BJ (cell line): Measurements from ENCODE around the gene MID1IP1. TPM values are rescaled to one million over a fixed set of nuclear protein-coding genes. Genes with fewer than 3 reads are reported as not detected.

ENCODE experiments used
- CTCF ChIA-PET: fragments of 350-600 bp; formaldehyde crosslinking; extraction: SDS; loops from one replicate; lab custom pipeline; 2021; ENCODE audit warnings: antibody characterized with exemption, inconsistent platforms; lab: Yijun Ruan, JAX
- POLR2A ChIA-PET: fragments of 300-600 bp; sonication (Branson Sonifier 250); formaldehyde crosslinking; extraction: SDS; loops from one replicate; lab custom pipeline; 2021; ENCODE audit warnings: antibody characterized with exemption; lab: Charles Lee
- DNase-seq: peaks from one replicate; pipeline ENCODE4 v3.0.0-alpha.2; 2011; ENCODE audit warnings: low read depth
- H3K27me3 ChIP-seq: 2 replicates; pipeline ENCODE4 v1.6.0; 2011; ENCODE audit warnings: low read length; ENCODE audit not compliant: control insufficient read depth, insufficient read depth
- H3K36me3 ChIP-seq: 2 replicates; pipeline ENCODE4 v1.5.1; 2011; ENCODE audit warnings: low read length; ENCODE audit not compliant: control insufficient read depth, insufficient read depth
- H3K4me3 ChIP-seq: 2 replicates; pipeline ENCODE4 v1.5.1; 2011; ENCODE audit warnings: low read depth, mild to moderate bottlenecking, control low read depth, low read length
- polyA plus RNA-seq: library from polyadenylated mRNA; depleted of rRNA; stranded (reverse); fragments of >200 nt; gene quantifications from 2 replicates; pipeline ENCODE4 v1.2.3, GENCODE V29; 2011
- TF ChIP-seq, protein P1 (sequence below): IDR thresholded peaks from 2 replicates; pipeline ENCODE4 v1.5.1; 2011; ENCODE audit warnings: low read depth, mild to moderate bottlenecking, control low read depth, inconsistent platforms, low read length, moderate library complexity; ENCODE audit not compliant: insufficient read depth

Gene MID1IP1
- polyA plus RNA-seq, 1 experiment = 38.4 TPM

DNA sequence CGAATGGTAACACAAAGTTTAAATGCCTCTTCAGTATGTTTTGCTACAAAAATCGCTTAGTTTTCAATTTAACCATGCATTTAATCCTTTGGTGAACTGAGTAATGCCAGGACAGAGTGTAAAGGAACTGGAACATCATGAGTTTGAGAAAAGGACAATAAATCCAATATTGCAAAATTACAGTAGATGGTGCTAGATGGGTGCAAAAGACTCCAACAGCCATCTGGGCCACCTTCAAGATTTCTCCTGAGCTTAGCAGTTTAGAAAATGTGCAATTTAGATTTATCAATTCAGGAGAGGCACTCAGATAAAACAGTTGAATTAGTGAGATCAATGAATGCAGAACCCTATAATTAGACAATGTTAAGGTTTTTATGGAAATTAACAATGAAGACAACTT is 33.2 kb upstream of the MID1IP1 start:
- ChIA-PET POLR2A (no interaction called here), CTCF (interaction anchor here (0.6 to 1.8 kb wide), 11 partner anchors 14 to 474 kb away, joined by 3 to 15 read pairs (median 4); no protein-coding TSS in a partner anchor)
- no peak overlapping the region for H3K4me3 ChIP-seq
- TF ChIP-seq, protein P1, sequence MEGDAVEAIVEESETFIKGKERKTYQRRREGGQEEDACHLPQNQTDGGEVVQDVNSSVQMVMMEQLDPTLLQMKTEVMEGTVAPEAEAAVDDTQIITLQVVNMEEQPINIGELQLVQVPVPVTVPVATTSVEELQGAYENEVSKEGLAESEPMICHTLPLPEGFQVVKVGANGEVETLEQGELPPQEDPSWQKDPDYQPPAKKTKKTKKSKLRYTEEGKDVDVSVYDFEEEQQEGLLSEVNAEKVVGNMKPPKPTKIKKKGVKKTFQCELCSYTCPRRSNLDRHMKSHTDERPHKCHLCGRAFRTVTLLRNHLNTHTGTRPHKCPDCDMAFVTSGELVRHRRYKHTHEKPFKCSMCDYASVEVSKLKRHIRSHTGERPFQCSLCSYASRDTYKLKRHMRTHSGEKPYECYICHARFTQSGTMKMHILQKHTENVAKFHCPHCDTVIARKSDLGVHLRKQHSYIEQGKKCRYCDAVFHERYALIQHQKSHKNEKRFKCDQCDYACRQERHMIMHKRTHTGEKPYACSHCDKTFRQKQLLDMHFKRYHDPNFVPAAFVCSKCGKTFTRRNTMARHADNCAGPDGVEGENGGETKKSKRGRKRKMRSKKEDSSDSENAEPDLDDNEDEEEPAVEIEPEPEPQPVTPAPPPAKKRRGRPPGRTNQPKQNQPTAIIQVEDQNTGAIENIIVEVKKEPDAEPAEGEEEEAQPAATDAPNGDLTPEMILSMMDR = peak; percentile 35
- H3K36me3 ChIP-seq = no peaks in the 10 kb centered on the region
- DNase-seq = no peak
- no peaks in the 10 kb centered on the region for H3K27me3 ChIP-seq

DNA sequence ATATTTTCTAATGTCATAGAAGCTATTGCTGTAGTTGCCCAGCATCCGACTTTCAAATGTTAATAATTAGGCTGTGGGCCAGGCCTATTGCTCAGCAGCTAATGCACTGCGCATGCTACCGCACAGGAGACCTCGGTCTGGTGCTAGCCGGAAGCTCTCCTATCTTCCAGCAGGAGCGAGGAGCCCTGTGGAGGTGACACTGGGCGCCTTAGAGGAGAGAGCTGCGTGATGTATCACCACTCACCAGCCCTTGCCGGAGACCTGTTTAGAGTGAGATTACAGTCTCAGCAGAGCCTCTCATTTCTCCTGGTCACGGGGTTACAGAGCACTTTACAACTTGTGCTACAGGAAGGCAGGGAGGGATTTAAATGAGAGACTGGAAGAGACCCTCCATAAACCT is 31.1 kb upstream of the MID1IP1 start:
- no peak for DNase-seq
- POLR2A ChIA-PET = no interaction called here
- Histone ChIP-seq H3K27me3 (no peaks in the 10 kb centered on the region), H3K4me3 (no peak overlapping the region), H3K36me3 (no peaks in the 10 kb centered on the region)
- TF ChIP-seq, protein P1 = no peak
- CTCF ChIA-PET = interaction anchor here (2.2 kb wide), 1 partner anchor 379 kb away, joined by 6 read pairs; no protein-coding TSS in a partner anchor

- no peak for DNase-seq
- no peaks in the 10 kb centered on the region for H3K27me3 ChIP-seq
- ChIA-PET POLR2A (no interaction called here), CTCF (interaction anchor here (0.7 kb wide), 1 partner anchor 1869 kb away, joined by 3 read pairs; no protein-coding TSS in a partner anchor)
- no peaks in the 10 kb centered on the region for H3K36me3 ChIP-seq
- TF ChIP-seq, protein P1 = no peak
- H3K4me3 ChIP-seq = no peak overlapping the region
These were observed 27.0 kb upstream of the MID1IP1 start for GRCh38 chrX:38774249-38774648.

DNA sequence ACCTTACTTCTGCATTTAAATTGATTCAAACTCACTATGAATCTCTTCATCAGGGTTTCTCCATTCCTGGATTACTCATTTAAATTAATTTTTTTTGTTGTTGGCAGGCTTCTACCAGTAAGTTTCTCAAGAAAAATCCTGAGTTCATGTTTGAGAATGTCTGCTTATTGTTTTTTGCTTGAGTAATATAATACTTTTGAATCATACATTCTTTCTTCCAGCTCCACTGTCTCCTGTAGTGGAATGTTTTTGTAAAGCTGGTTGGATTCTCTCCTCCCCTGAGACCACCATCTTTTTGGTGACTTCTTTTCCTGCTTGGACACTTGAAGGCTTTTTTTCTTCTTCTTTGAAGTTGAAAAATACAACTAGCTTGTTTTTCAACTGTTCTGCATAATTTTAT is 4.3 kb upstream of the MID1IP1 start:
- Histone ChIP-seq H3K4me3 (no peak overlapping the region), H3K36me3 (no peaks in the 10 kb centered on the region), H3K27me3 (no peaks in the 10 kb centered on the region)
- POLR2A ChIA-PET = interaction anchor here (0.5 kb wide), 1 partner anchor 8 kb away, joined by 4 read pairs; no protein-coding TSS in a partner anchor
- CTCF ChIA-PET = no interaction called here
- TF ChIP-seq, protein P1 = no peak
- DNase-seq = no peak

DNA sequence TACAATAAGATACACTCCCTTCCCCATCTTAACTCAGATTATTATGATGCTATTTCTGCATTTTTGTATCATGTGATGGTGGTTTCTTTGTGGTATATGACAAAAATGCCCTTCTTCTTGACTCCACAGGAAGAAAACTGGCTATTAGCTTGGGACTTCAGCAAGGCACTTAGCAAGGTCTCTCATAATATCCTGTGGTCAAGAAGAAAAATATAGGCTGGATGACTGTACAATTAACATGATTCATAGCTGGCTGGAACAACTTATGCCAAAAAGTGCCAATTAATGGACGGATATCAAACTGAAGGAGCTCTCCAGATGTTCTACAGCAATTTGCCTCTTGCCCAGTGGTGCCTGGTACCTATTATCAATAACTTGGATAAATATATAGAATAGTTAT is 2.3 kb upstream of the MID1IP1 start:
- Histone ChIP-seq H3K27me3 (no peaks in the 10 kb centered on the region), H3K36me3 (no peaks in the 10 kb centered on the region), H3K4me3 (no peak overlapping the region)
- CTCF ChIA-PET = no interaction called here
- TF ChIP-seq, protein P1 = no peak
- no peak for DNase-seq
- POLR2A ChIA-PET = no interaction called here
